ENCODE measurements around the gene ATG4A. TPM values are rescaled to one million over a fixed set of nuclear protein-coding genes. Genes with fewer than 3 reads are reported as not detected.

The ATG4A gene, protein sequence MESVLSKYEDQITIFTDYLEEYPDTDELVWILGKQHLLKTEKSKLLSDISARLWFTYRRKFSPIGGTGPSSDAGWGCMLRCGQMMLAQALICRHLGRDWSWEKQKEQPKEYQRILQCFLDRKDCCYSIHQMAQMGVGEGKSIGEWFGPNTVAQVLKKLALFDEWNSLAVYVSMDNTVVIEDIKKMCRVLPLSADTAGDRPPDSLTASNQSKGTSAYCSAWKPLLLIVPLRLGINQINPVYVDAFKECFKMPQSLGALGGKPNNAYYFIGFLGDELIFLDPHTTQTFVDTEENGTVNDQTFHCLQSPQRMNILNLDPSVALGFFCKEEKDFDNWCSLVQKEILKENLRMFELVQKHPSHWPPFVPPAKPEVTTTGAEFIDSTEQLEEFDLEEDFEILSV
- 7.1 and 7.5 TPM in 2 replicates for total RNA-seq (2014; rRNA removed; shearing (Covaris generic))

DNA sequence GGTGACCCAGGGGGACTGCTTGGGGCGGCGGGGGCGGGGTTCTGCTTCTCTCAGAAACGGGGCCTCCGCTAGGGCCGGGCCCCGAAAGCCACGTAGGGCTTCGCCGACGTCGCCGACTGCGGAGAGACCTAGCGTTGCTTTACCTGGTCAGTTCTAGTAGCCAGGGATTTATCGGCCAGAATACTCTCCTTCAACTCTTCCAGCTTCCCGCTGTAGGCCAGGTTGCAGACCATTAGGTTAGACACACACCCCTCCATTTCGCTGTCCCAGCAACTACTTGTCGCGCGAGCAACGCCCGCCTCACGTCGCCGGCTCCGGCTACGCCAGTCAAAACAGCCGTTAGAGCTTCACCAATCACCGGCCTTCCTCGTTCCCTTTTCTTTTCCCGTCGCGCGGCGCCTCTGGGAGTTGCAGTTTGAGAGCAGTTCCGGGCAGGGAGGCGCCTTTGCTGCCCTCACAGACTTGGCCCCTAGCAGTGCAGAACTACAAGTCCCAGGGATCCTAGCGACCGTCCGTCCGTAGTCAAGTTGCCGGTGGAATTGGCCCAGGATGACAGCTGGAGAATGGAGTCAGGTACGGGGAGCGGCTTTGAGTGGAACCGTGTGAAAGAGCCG lies at the start of gene ATG4A, which contains the start of gene PSMD10:
ATG4A (plus strand) TSS at position 515 of the 614 bp plus-strand sequence; CDS start at position 564, 49 bp downstream.
PSMD10 (minus strand) TSS at position 279 of the 614 bp plus-strand sequence; CDS start at position 257, 22 bp downstream.
- Histone ChIP-seq H3K4me1 (no peaks in the 10 kb centered on the region), H3K36me3 (no peaks in the 10 kb centered on the region), H3K4me3 (peak within 1 kb of the TSS; percentile 63), H3K27me3 (no peaks in the 10 kb centered on the region), H3K9me3 (replicated peaks) (no peaks in the 10 kb centered on the region), H3K27ac (peak within 1 kb of the TSS; percentile 76)
- peak; percentile 91 to 95 for DNase-seq

DNA sequence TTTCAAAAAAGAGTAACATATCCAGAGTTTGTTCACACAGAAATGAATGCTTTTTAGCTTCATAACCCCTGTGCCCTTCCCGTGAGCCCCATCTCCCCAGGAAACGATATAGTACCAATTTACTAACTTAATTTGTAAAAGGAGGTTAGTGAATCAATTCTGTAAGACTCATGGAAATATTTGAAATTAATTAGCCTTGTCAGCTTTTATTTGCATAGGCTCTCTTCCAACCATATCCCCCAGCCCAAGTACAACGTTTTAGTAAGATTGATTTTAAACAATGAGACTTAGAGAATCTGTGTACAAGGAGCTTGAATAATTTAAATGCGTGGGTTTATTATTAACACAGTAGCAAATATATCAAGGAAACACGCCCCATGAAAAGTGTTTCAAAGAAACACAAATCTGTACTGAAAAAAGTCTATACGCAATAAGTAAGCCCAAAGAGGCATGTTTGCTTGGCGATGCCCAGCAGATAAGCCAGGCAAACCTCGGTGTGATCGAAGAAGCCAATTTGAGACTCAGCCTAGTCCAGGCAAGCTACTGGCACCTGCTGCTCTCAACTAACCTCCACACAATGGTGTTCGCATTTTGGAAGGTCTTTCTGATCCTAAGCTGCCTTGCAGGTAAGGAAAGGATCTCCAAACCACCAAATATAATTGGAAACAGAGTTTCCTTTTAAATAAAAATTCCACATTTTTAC lies 46.9 kb upstream of the ATG4A start, which contains the start of gene VSIG1:
VSIG1 (plus strand) TSS at position 512 of the 703 bp plus-strand sequence; CDS start at position 578, 66 bp downstream.
- no peak within 1 kb of the TSS for H3K4me3 ChIP-seq
- H3K27ac ChIP-seq: no peak within 1 kb of the TSS
- no peaks in the 10 kb centered on the region for H3K4me1 ChIP-seq
- H3K9me3 ChIP-seq (replicated peaks): no peaks in the 10 kb centered on the region
- no peak for DNase-seq
- no peaks in the 10 kb centered on the region for H3K27me3 ChIP-seq
- H3K36me3 ChIP-seq: no peaks in the 10 kb centered on the region

DNA sequence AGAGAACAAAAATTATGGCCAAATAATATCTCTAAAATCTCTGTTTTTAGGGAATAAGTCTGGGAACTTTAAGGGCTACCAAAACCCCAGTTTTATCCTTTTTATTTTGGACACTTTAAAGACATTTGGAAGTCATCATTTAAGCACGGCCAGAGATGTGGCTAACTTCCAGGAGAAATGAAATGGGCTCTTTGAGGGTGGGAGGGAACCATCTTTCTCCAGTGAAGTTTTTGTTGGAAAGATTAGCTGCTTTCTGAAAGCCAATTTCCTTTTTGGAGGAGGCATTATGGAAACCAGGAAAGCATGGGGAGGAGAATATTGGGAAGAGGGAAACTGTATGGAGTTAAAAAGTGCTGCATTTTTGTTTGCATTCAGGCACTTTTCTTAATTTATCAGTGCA lies 41.9 kb upstream of the ATG4A start:
- Histone ChIP-seq H3K4me1 (no peaks in the 10 kb centered on the region; the same call in 1 of the 2 replicates), H3K27me3 (no peaks in the 10 kb centered on the region), H3K36me3 (no peaks in the 10 kb centered on the region), H3K4me3 (no peak overlapping the region), H3K27ac (no peak overlapping the region), H3K9me3 (replicated peaks) (no peaks in the 10 kb centered on the region)
- no peak for DNase-seq

DNA sequence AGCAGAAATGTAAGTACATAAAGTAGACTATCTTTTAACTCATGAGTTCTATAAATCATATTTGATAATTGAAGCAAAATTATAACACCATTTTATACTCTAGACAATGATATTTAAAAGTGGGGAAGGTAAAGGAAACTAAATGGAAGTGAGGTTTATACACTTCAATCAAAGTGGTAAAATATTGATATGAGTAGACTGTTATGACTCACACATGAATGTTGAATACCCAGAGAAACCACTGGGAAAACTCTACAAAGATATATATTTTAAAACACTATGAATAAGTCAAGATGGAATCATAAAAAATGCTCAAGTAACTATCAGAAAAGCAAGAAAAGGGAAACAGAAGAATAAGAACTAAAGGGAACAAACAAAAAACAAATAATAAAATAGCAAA lies 38.4 kb upstream of the ATG4A start:
- DNase-seq: no peak
- Histone ChIP-seq H3K9me3 (replicated peaks) (no peaks in the 10 kb centered on the region), H3K4me3 (no peak overlapping the region), H3K4me1 (peaks cover 9% of the 10 kb centered on the region), H3K27me3 (no peaks in the 10 kb centered on the region), H3K27ac (no peak overlapping the region), H3K36me3 (no peaks in the 10 kb centered on the region)

DNA sequence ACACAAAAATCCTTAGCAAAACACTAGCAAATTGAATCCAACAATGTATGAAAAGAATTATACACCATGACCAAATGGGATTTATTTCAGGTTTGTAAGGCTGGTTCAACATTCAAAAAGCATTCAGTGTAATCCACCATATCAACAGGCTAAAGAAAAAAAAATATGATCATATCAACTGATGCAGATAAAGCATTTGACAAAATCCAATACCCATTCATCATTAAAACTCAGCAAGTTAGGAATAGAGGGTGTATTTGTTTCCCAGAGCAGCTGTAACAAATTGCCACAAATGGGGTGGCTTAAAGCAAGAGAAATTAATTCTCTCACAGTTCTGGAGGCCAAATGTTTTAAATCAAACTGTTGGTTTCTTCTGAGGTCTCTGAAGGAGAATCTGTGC lies 36.0 kb upstream of the ATG4A start:
- no peak overlapping the region for H3K4me3 ChIP-seq
- peaks cover 9% of the 10 kb centered on the region for H3K4me1 ChIP-seq
- H3K27ac ChIP-seq: peak overlapping the region; percentile 68
- no peaks in the 10 kb centered on the region for H3K9me3 ChIP-seq (replicated peaks)
- H3K27me3 ChIP-seq: no peaks in the 10 kb centered on the region
- DNase-seq: peak; percentile 20 to 74
- H3K36me3 ChIP-seq: no peaks in the 10 kb centered on the region

DNA sequence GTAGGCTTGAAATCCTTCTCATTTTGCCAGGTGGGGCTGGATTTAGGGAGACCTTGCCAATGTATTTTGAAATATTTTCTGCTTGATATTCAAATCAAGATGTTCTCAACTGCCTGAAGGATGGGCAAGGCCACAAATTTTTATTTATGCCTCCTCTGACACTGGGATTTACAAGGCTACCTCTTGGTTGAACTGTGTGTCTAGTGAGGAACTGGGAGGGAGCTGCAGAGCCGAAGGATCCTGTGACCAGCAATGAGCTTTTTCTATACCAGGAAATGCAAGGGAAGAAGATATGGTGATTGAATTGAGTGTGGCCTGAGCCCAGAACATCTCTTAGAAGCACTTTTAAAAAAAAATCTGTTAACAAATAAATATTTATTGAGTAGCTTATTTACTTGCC lies 31.8 kb upstream of the ATG4A start:
- no peak for DNase-seq
- no peak overlapping the region for H3K4me3 ChIP-seq
- H3K36me3 ChIP-seq: no peaks in the 10 kb centered on the region
- peaks cover 9% of the 10 kb centered on the region for H3K4me1 ChIP-seq
- H3K9me3 ChIP-seq (replicated peaks): no peaks in the 10 kb centered on the region
- no peak overlapping the region for H3K27ac ChIP-seq
- H3K27me3 ChIP-seq: no peaks in the 10 kb centered on the region

DNA sequence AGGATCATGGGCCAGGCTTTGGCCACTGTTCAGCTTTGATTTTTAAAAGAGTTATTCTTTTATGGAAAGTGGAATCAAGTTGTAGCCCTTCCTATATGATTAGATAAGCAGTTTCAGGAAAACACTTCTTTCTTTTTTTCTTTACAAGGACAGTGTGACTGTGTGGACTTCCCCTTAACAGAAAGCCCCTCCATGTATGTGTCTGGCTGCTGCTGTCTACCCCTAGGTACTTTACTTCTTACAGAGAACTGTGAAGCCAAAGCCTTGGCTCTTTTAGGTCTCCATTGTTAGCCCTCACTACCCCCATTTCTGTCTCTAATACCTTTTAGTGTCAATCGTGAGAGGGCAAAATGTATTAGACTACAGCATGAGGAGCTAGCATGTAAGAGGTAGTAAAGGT lies 27.6 kb upstream of the ATG4A start:
- Histone ChIP-seq H3K27ac (no peak overlapping the region), H3K4me3 (no peak overlapping the region), H3K4me1 (no peaks in the 10 kb centered on the region), H3K36me3 (no peaks in the 10 kb centered on the region), H3K27me3 (no peaks in the 10 kb centered on the region), H3K9me3 (replicated peaks) (no peaks in the 10 kb centered on the region)
- no peak for DNase-seq

DNA sequence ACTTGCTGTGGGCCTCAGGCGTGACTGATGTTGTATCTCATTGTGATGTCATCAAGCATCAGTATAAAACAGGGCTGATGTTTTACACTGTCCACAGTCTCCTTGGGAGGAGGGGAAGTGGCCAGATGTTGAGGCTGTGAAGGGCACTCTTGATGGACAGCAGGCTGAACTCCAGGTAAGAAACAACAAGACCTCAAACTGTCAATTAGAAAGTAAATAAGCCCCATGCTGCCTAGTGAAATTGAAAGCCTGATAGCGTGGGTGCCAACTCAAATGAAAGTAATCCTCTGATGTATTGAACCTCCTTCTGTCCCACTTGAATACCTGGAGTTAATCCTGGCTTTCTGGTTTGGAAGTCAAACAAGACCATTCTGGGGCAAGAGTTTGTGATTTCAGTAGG lies 27.0 kb upstream of the ATG4A start:
- Histone ChIP-seq H3K36me3 (no peaks in the 10 kb centered on the region), H3K4me3 (no peak overlapping the region)
- DNase-seq: no peak

DNA sequence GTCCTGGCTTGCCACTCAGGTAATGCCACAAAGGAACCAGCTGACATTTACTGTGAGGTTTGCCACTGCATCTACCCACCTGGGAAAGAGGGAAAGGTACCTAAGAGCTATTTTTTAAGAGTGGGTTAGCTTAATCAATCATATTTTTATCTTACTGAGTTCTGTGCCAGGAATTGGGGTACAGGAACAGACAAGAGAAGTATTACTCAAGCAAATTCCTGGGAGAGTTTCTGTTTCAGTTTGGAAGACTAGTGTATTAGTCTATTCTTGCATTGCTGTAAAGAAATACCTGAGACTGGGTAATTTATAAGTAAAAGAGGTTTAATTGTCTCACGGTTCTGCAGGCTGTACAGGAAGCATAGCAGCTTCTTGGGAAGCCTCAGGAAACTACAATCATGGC lies 23.5 kb upstream of the ATG4A start:
- no peak overlapping the region for H3K4me3 ChIP-seq

More for the DNA sequence above, 27.0 kb upstream of the ATG4A start:
- H3K4me1 ChIP-seq: no peaks in the 10 kb centered on the region
- H3K9me3 ChIP-seq (replicated peaks): no peaks in the 10 kb centered on the region
- no peak overlapping the region for H3K27ac ChIP-seq
- H3K27me3 ChIP-seq: no peaks in the 10 kb centered on the region

DNA sequence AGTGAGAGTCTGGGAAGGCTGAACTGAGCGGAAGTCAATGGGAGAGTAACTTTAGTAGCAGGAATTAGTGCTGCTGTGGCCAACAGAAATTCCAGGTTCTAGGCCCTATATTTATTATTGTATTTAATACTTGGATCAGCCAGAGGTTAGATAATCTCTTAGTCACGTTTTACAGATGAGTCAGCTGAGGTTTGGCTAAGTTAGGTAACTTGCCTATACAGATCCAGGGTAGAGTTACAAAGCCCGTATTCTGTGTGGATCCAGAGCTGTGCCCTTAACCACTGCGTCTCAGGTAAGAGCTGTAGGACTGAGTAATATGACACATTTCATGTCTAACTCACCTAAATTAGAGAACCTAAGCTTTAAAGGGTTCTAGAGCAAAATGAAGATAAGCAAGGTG lies 20.7 kb upstream of the ATG4A start:
- no peaks in the 10 kb centered on the region for H3K27me3 ChIP-seq
- H3K4me3 ChIP-seq: no peak overlapping the region
- peak; percentile 11 to 56 for DNase-seq
- no peaks in the 10 kb centered on the region for H3K36me3 ChIP-seq
- no peak overlapping the region for H3K27ac ChIP-seq
- H3K4me1 ChIP-seq: peaks cover 6% of the 10 kb centered on the region; the same call in 1 of the 2 replicates
- H3K9me3 ChIP-seq (replicated peaks): no peaks in the 10 kb centered on the region

More for the DNA sequence above, 23.5 kb upstream of the ATG4A start:
- H3K9me3 ChIP-seq (replicated peaks): no peaks in the 10 kb centered on the region
- H3K36me3 ChIP-seq: no peaks in the 10 kb centered on the region
- H3K27ac ChIP-seq: no peak overlapping the region
- peaks cover 6% of the 10 kb centered on the region; the same call in 1 of the 2 replicates for H3K4me1 ChIP-seq
- no peaks in the 10 kb centered on the region for H3K27me3 ChIP-seq
- DNase-seq: no peak

DNA sequence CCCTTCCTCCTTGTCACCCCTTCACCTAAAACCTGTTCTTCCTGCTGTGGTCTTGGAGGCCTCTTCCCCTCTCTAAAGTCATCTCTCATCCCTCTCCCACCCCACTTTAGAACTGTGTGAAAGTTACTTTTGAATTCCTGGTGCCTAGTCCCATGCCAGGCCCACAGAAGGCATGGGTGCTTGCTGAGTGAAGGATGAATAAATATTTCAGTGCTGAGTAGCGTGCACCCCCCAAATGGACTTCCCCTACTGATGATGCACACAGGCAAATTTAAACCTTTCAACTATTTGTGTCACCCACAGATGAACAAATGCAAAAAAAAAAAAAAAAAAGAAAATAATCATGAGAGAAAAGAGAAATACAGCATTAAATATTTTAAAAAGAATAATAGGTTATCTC lies 20.0 kb upstream of the ATG4A start:
- no peaks in the 10 kb centered on the region for H3K36me3 ChIP-seq
- peaks cover 6% of the 10 kb centered on the region; the same call in 1 of the 2 replicates for H3K4me1 ChIP-seq
- no peak overlapping the region for H3K4me3 ChIP-seq
- no peaks in the 10 kb centered on the region for H3K27me3 ChIP-seq
- no peak overlapping the region for H3K27ac ChIP-seq
- H3K9me3 ChIP-seq (replicated peaks): no peaks in the 10 kb centered on the region
- peak in 1 of 2 experiments; percentile 2 for DNase-seq

DNA sequence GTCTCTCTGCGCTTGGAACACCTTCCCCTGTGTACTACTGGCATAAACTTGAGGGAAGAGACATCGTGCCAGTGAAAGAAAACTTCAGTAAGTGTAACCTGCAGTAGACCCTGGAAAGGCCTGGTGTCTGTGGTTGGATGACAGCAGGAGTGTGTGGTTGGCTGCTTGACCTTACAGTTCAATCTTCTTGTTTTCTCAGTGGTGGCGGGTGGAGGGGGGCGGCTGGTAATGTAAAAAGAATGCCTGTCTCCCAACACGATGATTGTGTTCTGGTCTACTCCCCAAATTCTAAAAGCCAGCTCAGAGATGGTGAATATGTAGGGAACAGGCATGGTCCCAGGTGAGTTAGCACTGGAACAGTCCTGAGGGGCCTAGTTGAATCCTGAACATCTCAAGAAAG lies 18.8 kb upstream of the ATG4A start:
- Histone ChIP-seq H3K36me3 (no peaks in the 10 kb centered on the region), H3K27ac (no peak overlapping the region), H3K4me1 (peaks cover 6% of the 10 kb centered on the region; the same call in 1 of the 2 replicates), H3K9me3 (replicated peaks) (no peaks in the 10 kb centered on the region), H3K27me3 (no peaks in the 10 kb centered on the region), H3K4me3 (no peak overlapping the region)
- no peak for DNase-seq

DNA sequence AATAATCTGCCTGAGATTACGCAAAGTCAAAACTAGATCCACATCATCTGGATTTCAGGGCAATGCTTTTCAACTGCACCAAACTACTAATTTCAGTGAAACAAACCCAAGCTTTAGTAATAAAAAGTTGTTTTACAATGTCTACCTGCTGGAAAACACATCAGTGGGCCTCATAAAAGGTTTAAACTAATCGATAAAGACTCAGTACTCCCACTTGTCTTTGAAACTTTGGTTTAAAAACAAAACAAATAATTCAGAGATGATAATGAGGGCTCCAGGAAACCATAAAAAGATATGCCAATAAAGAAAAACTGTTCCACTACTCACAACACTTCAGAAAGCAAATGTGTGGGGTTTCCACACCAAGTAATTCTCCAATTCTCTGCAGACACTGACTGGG lies 10.5 kb upstream of the ATG4A start:
- no peak overlapping the region for H3K27ac ChIP-seq
- H3K27me3 ChIP-seq: no peaks in the 10 kb centered on the region
- H3K9me3 ChIP-seq (replicated peaks): no peaks in the 10 kb centered on the region
- H3K4me1 ChIP-seq: no peaks in the 10 kb centered on the region
- no peak for DNase-seq
- H3K36me3 ChIP-seq: no peaks in the 10 kb centered on the region
- no peak overlapping the region for H3K4me3 ChIP-seq

DNA sequence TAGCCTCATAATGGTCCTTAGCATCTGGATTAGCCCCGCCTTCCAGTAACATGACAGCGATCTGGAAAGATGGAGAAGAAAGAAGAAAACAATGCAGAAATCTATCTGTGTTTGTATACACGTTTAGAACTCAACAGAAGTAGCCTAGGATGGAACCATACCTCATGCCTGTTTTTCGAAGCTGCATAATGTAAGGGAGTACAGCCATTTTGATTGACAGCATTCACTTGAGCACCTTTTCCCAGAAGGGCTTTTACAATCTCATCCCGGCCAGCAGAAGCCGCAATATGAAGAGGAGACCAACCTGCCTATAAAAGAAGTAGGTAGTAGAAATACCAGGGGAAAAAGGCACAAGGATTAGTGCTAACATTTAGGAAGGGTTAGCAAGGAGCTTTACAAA lies 3.8 kb upstream of the ATG4A start:
- H3K4me1 ChIP-seq: no peaks in the 10 kb centered on the region
- no peak overlapping the region for H3K27ac ChIP-seq
- no peak for DNase-seq
- H3K4me3 ChIP-seq: no peak overlapping the region
- no peaks in the 10 kb centered on the region for H3K27me3 ChIP-seq
- no peaks in the 10 kb centered on the region for H3K9me3 ChIP-seq (replicated peaks)
- no peaks in the 10 kb centered on the region for H3K36me3 ChIP-seq

DNA sequence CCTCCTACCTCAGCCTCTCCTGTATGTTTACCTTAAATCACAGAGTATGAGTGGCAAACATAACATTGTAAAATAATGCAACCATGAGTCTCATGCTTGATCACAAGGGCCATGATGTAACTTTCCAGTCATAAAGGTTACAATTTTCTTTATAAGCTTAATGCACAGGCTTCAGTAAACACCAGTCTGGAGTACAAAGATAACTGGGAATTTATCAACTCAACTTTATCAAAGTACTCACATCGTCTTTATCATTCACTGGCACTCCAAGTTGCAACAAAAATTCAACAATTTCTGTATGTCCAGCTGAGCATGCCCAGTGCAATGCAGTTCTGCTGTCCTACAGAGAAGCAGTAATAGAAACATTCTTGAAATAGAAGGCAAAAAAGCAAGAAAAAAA lies 3.1 kb upstream of the ATG4A start:
- Histone ChIP-seq H3K27me3 (no peaks in the 10 kb centered on the region), H3K36me3 (no peaks in the 10 kb centered on the region), H3K27ac (no peak overlapping the region), H3K4me1 (no peaks in the 10 kb centered on the region), H3K4me3 (no peak overlapping the region), H3K9me3 (replicated peaks) (no peaks in the 10 kb centered on the region)
- no peak for DNase-seq
